GM12873 (cell line): ENCODE data around the gene LIPE.

Experiments
- CTCF ChIP-seq: IDR thresholded peaks from 2 replicates; pipeline ENCODE4 v1.5.1; 2012; ENCODE audit warnings: low read depth, mild to moderate bottlenecking, moderate library complexity, low read length, control low read depth; ENCODE audit not compliant: insufficient read depth; ENCODE audit errors: missing control alignments

The LIPE gene

DNA sequence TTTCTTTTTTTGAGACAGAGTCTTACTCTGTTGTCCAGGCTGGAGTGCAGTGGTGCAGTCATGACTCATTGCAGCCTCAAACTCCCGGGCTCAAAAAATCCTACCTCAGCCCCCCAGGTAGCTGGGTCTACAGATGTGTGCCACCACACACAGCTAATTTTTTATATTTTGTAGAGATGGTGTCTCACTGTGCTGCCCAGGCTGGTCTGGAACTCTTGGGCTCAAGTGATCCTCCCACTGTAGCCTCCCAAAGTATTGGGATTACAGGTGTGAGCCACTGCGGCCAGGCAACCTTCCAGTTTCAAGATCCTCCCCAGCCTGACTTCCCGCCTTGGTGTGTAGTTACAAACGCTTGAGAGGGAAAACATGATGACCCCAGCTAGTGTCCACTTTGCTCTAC lies 59.3 kb downstream of the LIPE start:
- TF ChIP-seq CTCF = no peak

- no peak for TF ChIP-seq CTCF
These were observed 60.5 kb downstream of the LIPE start for GRCh38 chr19:42366673-42367072.

GRCh38 chr19:42363614-42364346 lies 63.4 kb downstream of the LIPE start:
- no peak for TF ChIP-seq CTCF

- TF ChIP-seq CTCF = no peak
These were observed 64.2 kb downstream of the LIPE start for GRCh38 chr19:42362891-42363440.

DNA sequence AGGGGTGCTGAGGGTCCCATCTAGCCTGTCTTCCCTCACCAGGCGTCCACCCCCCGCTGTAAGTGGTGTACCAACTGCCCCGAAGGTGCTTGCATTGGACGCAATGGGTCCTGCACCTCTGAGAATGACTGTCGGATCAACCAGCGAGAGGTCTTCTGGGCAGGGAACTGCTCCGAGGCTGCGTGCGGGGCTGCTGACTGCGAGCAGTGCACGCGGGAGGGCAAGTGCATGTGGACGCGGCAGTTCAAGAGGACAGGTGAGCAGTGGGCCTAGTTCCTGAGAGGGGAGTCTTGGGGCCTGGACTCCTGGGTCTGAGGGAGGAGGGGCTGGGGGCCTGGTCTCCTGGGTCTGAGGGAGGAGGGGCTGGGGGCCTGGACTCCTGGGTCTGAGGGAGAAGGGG lies 64.8 kb downstream of the LIPE start:
- no peak for TF ChIP-seq CTCF

DNA sequence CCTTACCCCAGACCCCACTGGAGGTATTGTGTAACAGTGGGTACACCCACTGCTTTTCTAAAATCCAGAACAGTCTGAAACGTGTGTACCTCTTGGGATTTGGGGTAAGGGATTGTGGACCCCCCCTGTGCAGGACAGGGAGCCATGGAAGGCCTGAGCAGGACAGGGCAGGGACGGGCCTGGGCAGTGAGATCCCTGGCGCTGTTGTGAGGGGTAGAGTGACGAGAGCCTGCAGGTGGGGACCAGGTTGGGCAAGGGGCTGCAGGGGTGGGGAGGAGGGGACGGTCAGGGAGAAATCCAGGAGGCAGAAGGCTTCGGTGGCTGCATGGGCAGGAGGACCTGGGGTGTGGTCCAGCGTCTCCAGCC lies 65.7 kb downstream of the LIPE start:
- no peak for TF ChIP-seq CTCF

DNA sequence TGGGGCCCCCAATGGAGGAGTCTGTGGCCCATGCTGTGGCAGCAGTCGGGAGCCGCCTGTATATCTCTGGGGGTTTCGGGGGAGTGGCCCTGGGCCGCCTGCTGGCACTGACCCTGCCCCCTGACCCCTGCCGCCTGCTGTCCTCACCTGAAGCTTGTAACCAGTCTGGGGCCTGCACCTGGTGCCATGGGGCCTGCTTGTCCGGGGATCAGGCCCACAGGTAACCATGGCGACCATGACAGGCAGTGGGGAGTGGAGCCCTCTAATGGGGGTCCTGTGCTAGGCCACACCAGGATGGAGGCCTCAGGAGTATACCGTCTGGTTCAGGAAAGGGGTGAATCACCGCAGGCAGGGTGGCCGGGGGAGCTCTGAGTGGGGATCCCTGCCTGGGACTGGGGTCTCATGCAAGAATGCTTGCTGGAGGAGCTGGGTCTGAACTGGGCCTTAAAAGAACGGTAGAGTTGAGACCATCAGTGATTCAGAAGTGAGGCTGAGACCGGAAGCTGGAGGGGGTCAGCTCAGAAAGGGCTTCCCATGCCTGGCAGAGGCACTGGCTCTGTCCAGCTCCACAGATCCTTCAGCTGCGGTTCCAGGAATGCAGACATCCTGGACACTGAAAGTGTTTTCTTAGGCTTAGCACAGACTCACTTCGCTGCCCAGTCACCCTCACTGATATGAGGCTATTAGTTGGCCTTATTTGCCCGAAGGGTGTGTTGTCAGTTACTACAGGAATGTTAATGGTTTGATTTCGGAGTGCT lies 66.2 kb downstream of the LIPE start:
- TF ChIP-seq CTCF = no peak
